ENCODE data around the gene CEP89. TPM values are rescaled to one million over a fixed set of nuclear protein-coding genes. Genes with fewer than 3 reads are reported as not detected.
"Not testable (repeated sequence)": the region's sequence is repeated elsewhere in the genome, so short reads cannot be mapped to it uniquely, and the experiment has no call there.

CEP89 gene
- total and polyA plus RNA-seq, 4 experiments from 2014 or later, result 4.9 to 20.6 (median 17.8) TPM

DNA sequence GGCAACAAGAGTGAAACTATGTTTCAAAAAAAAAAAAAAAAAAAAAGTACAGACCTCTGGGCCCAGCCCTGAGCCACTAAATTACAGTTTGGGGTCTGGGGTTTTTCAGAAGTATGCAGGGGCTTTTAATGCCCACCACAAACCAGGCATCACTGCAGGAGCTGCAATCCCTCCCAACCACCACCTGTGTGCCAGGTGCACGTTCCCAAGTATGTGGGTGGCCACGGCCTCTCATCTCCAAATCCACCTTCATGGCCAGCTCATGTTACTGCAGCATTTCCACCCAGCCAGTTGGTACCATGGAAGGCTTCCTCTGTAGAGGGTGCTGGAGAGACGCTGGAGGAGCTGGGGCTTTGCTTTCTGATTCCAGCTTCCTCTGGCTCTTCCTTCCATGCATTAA lies 26.5 kb downstream of the CEP89 start:
- POLR2A ChIA-PET (ENCODE audit: partially characterized antibody), result no interaction called here
- Histone ChIP-seq H3K36me3 (ENCODE audit: insufficient read depth, low read length) (peaks cover 3% of the 10 kb centered on the region), H3K27me3 (ENCODE audit: insufficient read depth, low read length) (no peaks in the 10 kb centered on the region), H3K4me1 (ENCODE audit: insufficient read depth, low read length) (no peaks in the 10 kb centered on the region), H3K4me3 (ENCODE audit: low read length in 2 of 2) (no peak overlapping the region), H3K9me3 (ENCODE audit: control insufficient read depth in 1 of 2, low read length in 2 of 2) (no peaks in the 10 kb centered on the region), H3K27ac (ENCODE audit: low read depth, low read length) (no peak overlapping the region)
- no peak overlapping the region for H3K27ac Mint-ChIP-seq
- DNase-seq, result no peak
- intact Hi-C loops (cut with micrococcal nuclease), result no loop called here
- CTCF ChIA-PET (ENCODE audit: partially characterized antibody), result interaction anchor here (0.9 kb wide), 1 partner anchor 20 kb away, joined by 8 read pairs; no protein-coding TSS in a partner anchor
- peaks cover 58% of the 10 kb centered on the region in 2 donors for H3K36me3 Mint-ChIP-seq
- H3K27me3 Mint-ChIP-seq, result no peaks in the 10 kb centered on the region
- H3K4me3 Mint-ChIP-seq, result no peak overlapping the region
- H3K4me1 Mint-ChIP-seq, result peaks cover 0 to 2% (median under 1%) of the 10 kb centered on the region in 4 donors
- peaks cover 0 to 2% (median 0%) of the 10 kb centered on the region in 8 donors for H3K9me3 Mint-ChIP-seq

DNA sequence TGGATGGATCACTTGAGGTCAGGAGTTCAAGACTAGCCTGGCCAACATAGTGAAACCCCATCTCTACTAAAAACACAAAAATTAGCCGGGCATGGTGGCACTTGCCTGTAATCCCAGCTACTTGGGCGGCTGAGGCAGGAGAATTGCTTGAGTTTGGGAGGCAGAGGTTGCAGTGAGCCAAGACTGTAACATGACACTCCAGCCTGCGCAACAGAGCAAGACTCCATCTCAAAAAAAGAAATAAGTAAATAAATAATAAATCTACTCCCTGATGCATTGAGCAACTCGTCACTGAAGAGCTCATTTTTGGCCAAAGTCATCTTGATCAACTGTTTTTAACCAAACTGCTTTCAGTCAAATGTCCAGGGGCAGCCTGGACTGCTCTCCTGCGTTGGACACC lies 30.5 kb downstream of the CEP89 start:
- POLR2A ChIA-PET (ENCODE audit: partially characterized antibody); H3K4me3 ChIP-seq (ENCODE audit: low read length in 2 of 2); DNase-seq; H3K9me3 Mint-ChIP-seq; H3K27me3 ChIP-seq (ENCODE audit: insufficient read depth, low read length); CTCF ChIA-PET (ENCODE audit: partially characterized antibody); H3K4me1 ChIP-seq (ENCODE audit: insufficient read depth, low read length); H3K36me3 ChIP-seq (ENCODE audit: insufficient read depth, low read length); H3K4me1 Mint-ChIP-seq; H3K27me3 Mint-ChIP-seq; intact Hi-C loops (cut with micrococcal nuclease); H3K9me3 ChIP-seq (ENCODE audit: control insufficient read depth in 1 of 2, low read length in 2 of 2); H3K4me3 Mint-ChIP-seq; H3K27ac ChIP-seq (ENCODE audit: low read depth, low read length): not testable (repeated sequence)
- Mint-ChIP-seq H3K27ac (peak overlapping the region in 1 of 7 donors; percentile 41), H3K36me3 (peaks cover 41 to 45% of the 10 kb centered on the region in 2 donors)

GRCh38 chr19:32936065-32936464 lies 35.7 kb downstream of the CEP89 start:
- Mint-ChIP-seq H3K27ac (no peak overlapping the region), H3K9me3 (no peaks in the 10 kb centered on the region), H3K36me3 (peaks cover 29 to 44% of the 10 kb centered on the region in 2 donors), H3K4me1 (no peaks in the 10 kb centered on the region), H3K27me3 (no peaks in the 10 kb centered on the region), H3K4me3 (no peak overlapping the region)
- no peak for DNase-seq
- Histone ChIP-seq H3K27ac (ENCODE audit: low read depth, low read length) (no peak overlapping the region), H3K27me3 (ENCODE audit: insufficient read depth, low read length) (no peaks in the 10 kb centered on the region), H3K4me1 (ENCODE audit: insufficient read depth, low read length) (no peaks in the 10 kb centered on the region), H3K4me3 (ENCODE audit: low read length in 2 of 2) (no peak overlapping the region), H3K9me3 (ENCODE audit: control insufficient read depth in 1 of 2, low read length in 2 of 2) (no peaks in the 10 kb centered on the region), H3K36me3 (ENCODE audit: insufficient read depth, low read length) (peaks cover 5% of the 10 kb centered on the region)
- intact Hi-C loops (cut with micrococcal nuclease), result no loop called here
- CTCF ChIA-PET (ENCODE audit: partially characterized antibody), result no interaction called here
- POLR2A ChIA-PET (ENCODE audit: partially characterized antibody), result no interaction called here

GRCh38 chr19:32935629-32936028 lies 36.1 kb downstream of the CEP89 start:
- Mint-ChIP-seq H3K9me3 (no peaks in the 10 kb centered on the region), H3K27me3 (no peaks in the 10 kb centered on the region), H3K36me3 (peaks cover 32 to 46% of the 10 kb centered on the region in 2 donors), H3K27ac (no peak overlapping the region), H3K4me1 (no peaks in the 10 kb centered on the region), H3K4me3 (no peak overlapping the region)
- intact Hi-C loops (cut with micrococcal nuclease), result no loop called here
- ChIA-PET POLR2A (ENCODE audit: partially characterized antibody) (no interaction called here), CTCF (ENCODE audit: partially characterized antibody) (no interaction called here)
- Histone ChIP-seq H3K4me1 (ENCODE audit: insufficient read depth, low read length) (no peaks in the 10 kb centered on the region), H3K27ac (ENCODE audit: low read depth, low read length) (no peak overlapping the region), H3K4me3 (ENCODE audit: low read length in 2 of 2) (no peak overlapping the region), H3K27me3 (ENCODE audit: insufficient read depth, low read length) (no peaks in the 10 kb centered on the region), H3K9me3 (ENCODE audit: control insufficient read depth in 1 of 2, low read length in 2 of 2) (no peaks in the 10 kb centered on the region), H3K36me3 (ENCODE audit: insufficient read depth, low read length) (peaks cover 5% of the 10 kb centered on the region)
- no peak for DNase-seq

- Histone ChIP-seq H3K4me1 (ENCODE audit: insufficient read depth, low read length) (no peaks in the 10 kb centered on the region), H3K9me3 (ENCODE audit: control insufficient read depth in 1 of 2, low read length in 2 of 2) (no peaks in the 10 kb centered on the region), H3K4me3 (ENCODE audit: low read length in 2 of 2) (no peak overlapping the region), H3K27me3 (ENCODE audit: insufficient read depth, low read length) (no peaks in the 10 kb centered on the region), H3K36me3 (ENCODE audit: insufficient read depth, low read length) (peaks cover 5% of the 10 kb centered on the region), H3K27ac (ENCODE audit: low read depth, low read length) (no peak overlapping the region)
- H3K27ac Mint-ChIP-seq, result peak overlapping the region in 4 of 7 donors; percentile 52 to 62 (median 59)
- H3K36me3 Mint-ChIP-seq, result peaks cover 43 to 63% of the 10 kb centered on the region in 2 donors
- POLR2A ChIA-PET (ENCODE audit: partially characterized antibody), result no interaction called here
- DNase-seq, result no peak
- CTCF ChIA-PET (ENCODE audit: partially characterized antibody), result no interaction called here
- no peaks in the 10 kb centered on the region for H3K4me1 Mint-ChIP-seq
- H3K9me3 Mint-ChIP-seq, result peaks cover 0 to 7% (median 3%) of the 10 kb centered on the region in 8 donors
- no peak overlapping the region for H3K4me3 Mint-ChIP-seq
- no peaks in the 10 kb centered on the region for H3K27me3 Mint-ChIP-seq
- intact Hi-C loops (cut with micrococcal nuclease), result no loop called here
These were observed 38.2 kb downstream of the CEP89 start for GRCh38 chr19:32933571-32933970.

GRCh38 chr19:32930567-32930966 lies 41.2 kb downstream of the CEP89 start:
- H3K27ac Mint-ChIP-seq, result no peak overlapping the region
- peaks cover 0 to 12% (median 8%) of the 10 kb centered on the region in 8 donors for H3K9me3 Mint-ChIP-seq
- Histone ChIP-seq H3K4me3 (ENCODE audit: low read length in 2 of 2) (no peak overlapping the region), H3K27ac (ENCODE audit: low read depth, low read length) (no peak overlapping the region), H3K36me3 (ENCODE audit: insufficient read depth, low read length) (no peaks in the 10 kb centered on the region), H3K4me1 (ENCODE audit: insufficient read depth, low read length) (no peaks in the 10 kb centered on the region), H3K27me3 (ENCODE audit: insufficient read depth, low read length) (no peaks in the 10 kb centered on the region), H3K9me3 (ENCODE audit: control insufficient read depth in 1 of 2, low read length in 2 of 2) (peaks cover 0 to 4% of the 10 kb centered on the region in 2 donors)
- H3K27me3 Mint-ChIP-seq, result no peaks in the 10 kb centered on the region
- no peak for DNase-seq
- ChIA-PET POLR2A (ENCODE audit: partially characterized antibody) (no interaction called here), CTCF (ENCODE audit: partially characterized antibody) (no interaction called here)
- intact Hi-C loops (cut with micrococcal nuclease), result no loop called here
- H3K36me3 Mint-ChIP-seq, result peaks cover 44 to 64% of the 10 kb centered on the region in 2 donors
- no peak overlapping the region for H3K4me3 Mint-ChIP-seq
- no peaks in the 10 kb centered on the region for H3K4me1 Mint-ChIP-seq

DNA sequence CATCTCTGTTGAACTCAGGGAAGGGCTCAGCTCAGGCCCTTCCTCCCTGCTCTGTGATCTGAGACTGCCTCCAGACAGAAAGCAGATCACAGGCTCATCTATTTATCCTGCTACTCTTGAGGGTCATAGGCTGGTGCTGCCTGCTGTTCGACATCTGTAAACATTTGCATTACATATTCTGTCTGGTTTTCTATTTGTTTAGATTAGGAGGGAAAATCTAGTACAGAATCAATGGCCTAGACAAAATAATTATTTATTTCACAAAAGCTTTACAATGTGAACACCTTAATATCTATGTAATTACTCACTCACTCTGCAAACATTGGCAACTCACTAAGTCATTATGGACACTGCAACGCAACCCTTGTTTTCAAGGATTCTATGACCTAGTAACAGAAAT lies 43.0 kb downstream of the CEP89 start:
- ChIA-PET CTCF (ENCODE audit: partially characterized antibody) (no interaction called here), POLR2A (ENCODE audit: partially characterized antibody) (no interaction called here)
- Histone ChIP-seq H3K27ac (ENCODE audit: low read depth, low read length) (no peak overlapping the region), H3K36me3 (ENCODE audit: insufficient read depth, low read length) (no peaks in the 10 kb centered on the region), H3K27me3 (ENCODE audit: insufficient read depth, low read length) (no peaks in the 10 kb centered on the region), H3K4me3 (ENCODE audit: low read length in 2 of 2) (no peak overlapping the region), H3K9me3 (ENCODE audit: control insufficient read depth in 1 of 2, low read length in 2 of 2) (peaks cover 0 to 4% of the 10 kb centered on the region in 2 donors), H3K4me1 (ENCODE audit: insufficient read depth, low read length) (no peaks in the 10 kb centered on the region)
- no peak overlapping the region for H3K27ac Mint-ChIP-seq
- H3K4me1 Mint-ChIP-seq, result no peaks in the 10 kb centered on the region
- DNase-seq, result no peak
- intact Hi-C loops (cut with micrococcal nuclease), result no loop called here
- no peak overlapping the region for H3K4me3 Mint-ChIP-seq
- peaks cover 48 to 54% of the 10 kb centered on the region in 2 donors for H3K36me3 Mint-ChIP-seq
- peaks cover 0 to 12% (median 8%) of the 10 kb centered on the region in 8 donors for H3K9me3 Mint-ChIP-seq
- no peaks in the 10 kb centered on the region for H3K27me3 Mint-ChIP-seq

GRCh38 chr19:32924200-32924599 lies 47.6 kb downstream of the CEP89 start:
- H3K9me3 Mint-ChIP-seq, result peaks cover 0 to 12% (median 7%) of the 10 kb centered on the region in 8 donors
- intact Hi-C loops (cut with micrococcal nuclease), result no loop called here
- Histone ChIP-seq H3K27ac (ENCODE audit: low read depth, low read length) (no peak overlapping the region), H3K4me3 (ENCODE audit: low read length in 2 of 2) (no peak overlapping the region), H3K9me3 (ENCODE audit: control insufficient read depth in 1 of 2, low read length in 2 of 2) (peaks cover 0 to 4% of the 10 kb centered on the region in 2 donors), H3K4me1 (ENCODE audit: insufficient read depth, low read length) (no peaks in the 10 kb centered on the region), H3K36me3 (ENCODE audit: insufficient read depth, low read length) (no peaks in the 10 kb centered on the region), H3K27me3 (ENCODE audit: insufficient read depth, low read length) (no peaks in the 10 kb centered on the region)
- ChIA-PET CTCF (ENCODE audit: partially characterized antibody) (no interaction called here), POLR2A (ENCODE audit: partially characterized antibody) (no interaction called here)
- no peaks in the 10 kb centered on the region for H3K4me1 Mint-ChIP-seq
- H3K27me3 Mint-ChIP-seq, result no peaks in the 10 kb centered on the region
- no peak overlapping the region for H3K27ac Mint-ChIP-seq
- H3K36me3 Mint-ChIP-seq, result peaks cover 41 to 43% of the 10 kb centered on the region in 2 donors
- no peak for DNase-seq
- H3K4me3 Mint-ChIP-seq, result no peak overlapping the region

Measured in CD4-positive, alpha-beta memory T cell (primary cell).